H1 (cell line): ENCODE measurements around the gene HIPK3.

Experiments used
- BACH1 ChIP-seq: IDR thresholded peaks from 2 replicates; pipeline ENCODE4 v1.6.1; 2012; ENCODE audit warnings: low read length, improper control_type of control experiment
- CBX8 ChIP-seq: fragments of 300-800, 300-1000 bp; sonication (generic); IDR thresholded peaks from 2 replicates; pipeline ENCODE4 v1.7.1; 2016; ENCODE audit warnings: low read depth, low read length, borderline replicate concordance
- EGR1 ChIP-seq: IDR thresholded peaks from 2 replicates; pipeline ENCODE4 v1.6.1; 2011; ENCODE audit warnings: low read depth, low read length, borderline replicate concordance
- EZH2 ChIP-seq: fragments of 200-600 bp; sonication (generic); IDR thresholded peaks from 2 replicates; pipeline ENCODE4 v1.7.1; 2012; ENCODE audit warnings: low read depth, mild to moderate bottlenecking, moderate library complexity, low read length, inconsistent platforms; ENCODE audit not compliant: severe bottlenecking
- FOSL1 ChIP-seq: IDR thresholded peaks from 2 replicates; pipeline ENCODE4 v1.6.1; 2011; ENCODE audit warnings: mild to moderate bottlenecking, low read depth, low read length, moderate library complexity; ENCODE audit not compliant: insufficient read depth
- GABPA ChIP-seq: IDR thresholded peaks from 2 replicates; pipeline ENCODE4 v1.6.1; 2011; ENCODE audit warnings: mild to moderate bottlenecking, low read length, moderate library complexity, borderline replicate concordance; ENCODE audit not compliant: insufficient read depth
- JUN ChIP-seq: IDR thresholded peaks from 2 replicates; pipeline ENCODE4 v1.6.1; 2011; ENCODE audit warnings: low read depth, mild to moderate bottlenecking, improper control_type of control experiment, low read length
- POLR2A ChIP-seq, 2 experiments: IDR thresholded peaks; 1 replicate in 1 of 2; 2 replicates in 1 of 2; pipeline ENCODE4 v1.6.1; 2011; ENCODE audit warnings: low read depth in 2 of 2, low read length in 2 of 2, mild to moderate bottlenecking in 2 of 2; ENCODE audit errors: control extremely low read depth in 1 of 2
- SP1 ChIP-seq: IDR thresholded peaks from 2 replicates; pipeline ENCODE4 v1.6.1; 2011; ENCODE audit warnings: low read depth, low read length
- YY1 ChIP-seq: IDR thresholded peaks from 2 replicates; pipeline ENCODE4 v1.6.1; 2011; ENCODE audit warnings: low read depth, mild to moderate bottlenecking, low read length
- ZNF274 ChIP-seq: IDR thresholded peaks from 2 replicates; pipeline ENCODE4 v1.7.0; 2012; ENCODE audit warnings: low read length, borderline replicate concordance; ENCODE audit errors: extremely low read depth
- TF ChIP-seq, protein P1 (sequence below), 3 experiments: IDR thresholded peaks; 1 replicate in 2 of 3; 2 replicates in 1 of 3; pipeline versions ENCODE4 v1.5.1 to v1.6.1; 2011; ENCODE audit warnings: low read length in 3 of 3, mild to moderate bottlenecking in 3 of 3, inconsistent platforms in 2 of 3, low read depth in 1 of 3, moderate library complexity in 1 of 3; ENCODE audit not compliant: insufficient read depth in 1 of 3; ENCODE audit errors: control extremely low read depth in 1 of 3

DNA sequence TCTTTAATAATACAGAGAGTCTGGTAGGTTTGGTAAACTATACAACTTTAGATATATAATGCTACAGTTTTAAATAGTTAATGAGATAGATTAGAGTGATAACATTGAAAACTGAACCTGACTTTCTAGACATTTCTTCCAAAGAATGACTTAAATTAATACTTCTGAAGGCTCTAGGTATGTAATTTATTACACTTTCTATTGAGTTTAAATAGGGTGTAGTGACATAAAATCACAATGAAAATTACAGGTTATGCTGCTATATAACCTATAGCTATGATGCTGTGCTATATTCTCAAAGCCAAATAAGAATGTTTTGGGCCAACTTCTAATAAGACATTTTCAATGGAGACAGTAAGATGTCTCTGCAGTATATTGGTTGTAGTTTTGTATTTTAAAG lies 7.7 kb downstream of the HIPK3 start:
- no peak for TF ChIP-seq POLR2A (IDR thresholded peaks at IDR 0.05; ENCODE audit: control extremely low read depth in 1 of 2, low read depth in 2 of 2, low read length in 2 of 2)
- TF ChIP-seq, protein P1, sequence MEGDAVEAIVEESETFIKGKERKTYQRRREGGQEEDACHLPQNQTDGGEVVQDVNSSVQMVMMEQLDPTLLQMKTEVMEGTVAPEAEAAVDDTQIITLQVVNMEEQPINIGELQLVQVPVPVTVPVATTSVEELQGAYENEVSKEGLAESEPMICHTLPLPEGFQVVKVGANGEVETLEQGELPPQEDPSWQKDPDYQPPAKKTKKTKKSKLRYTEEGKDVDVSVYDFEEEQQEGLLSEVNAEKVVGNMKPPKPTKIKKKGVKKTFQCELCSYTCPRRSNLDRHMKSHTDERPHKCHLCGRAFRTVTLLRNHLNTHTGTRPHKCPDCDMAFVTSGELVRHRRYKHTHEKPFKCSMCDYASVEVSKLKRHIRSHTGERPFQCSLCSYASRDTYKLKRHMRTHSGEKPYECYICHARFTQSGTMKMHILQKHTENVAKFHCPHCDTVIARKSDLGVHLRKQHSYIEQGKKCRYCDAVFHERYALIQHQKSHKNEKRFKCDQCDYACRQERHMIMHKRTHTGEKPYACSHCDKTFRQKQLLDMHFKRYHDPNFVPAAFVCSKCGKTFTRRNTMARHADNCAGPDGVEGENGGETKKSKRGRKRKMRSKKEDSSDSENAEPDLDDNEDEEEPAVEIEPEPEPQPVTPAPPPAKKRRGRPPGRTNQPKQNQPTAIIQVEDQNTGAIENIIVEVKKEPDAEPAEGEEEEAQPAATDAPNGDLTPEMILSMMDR (IDR thresholded peaks at IDR 0.05; ENCODE audit: control extremely low read depth in 1 of 3, insufficient read depth in 1 of 3, low read depth in 1 of 3, low read length in 3 of 3): no peak
- TF ChIP-seq EZH2: no peak
- no peak for TF ChIP-seq SP1
- TF ChIP-seq FOSL1: no peak
- no peak for TF ChIP-seq BACH1
- TF ChIP-seq JUN: no peak
- no peak for TF ChIP-seq YY1
- TF ChIP-seq GABPA: no peak
- no peak for TF ChIP-seq EGR1
- TF ChIP-seq ZNF274: no peak
- TF ChIP-seq CBX8: no peak
